COR-L47 (cell line): ENCODE data around the gene TMEM222.

ENCODE experiments used
- DNase-seq: peaks from one replicate; lab custom pipeline; 2025; lab: John Stamatoyannopoulos, UW

Gene TMEM222

GRCh38 chr1:27306892-27307761 is 14.8 kb upstream of the TMEM222 start:
- no peak for DNase-seq

GRCh38 chr1:27307874-27308598 is 13.9 kb upstream of the TMEM222 start:
- DNase-seq, result no peak

- no peak for DNase-seq
Measured at GRCh38 chr1:27314169-27314568, 7.8 kb upstream of the TMEM222 start.

GRCh38 chr1:27314737-27315136 is 7.2 kb upstream of the TMEM222 start:
- no peak for DNase-seq

GRCh38 chr1:27316860-27317259 is 5.1 kb upstream of the TMEM222 start:
- DNase-seq, result no peak

- DNase-seq, result no peak
Measured at GRCh38 chr1:27318136-27318535, 3.8 kb upstream of the TMEM222 start.

GRCh38 chr1:27318596-27318995 is 3.4 kb upstream of the TMEM222 start:
- DNase-seq, result no peak

- no peak for DNase-seq
Measured at GRCh38 chr1:27322569-27323240, 742 bp downstream of the TMEM222 start.

GRCh38 chr1:27325286-27325685 is 3.3 kb downstream of the TMEM222 start:
- no peak for DNase-seq

GRCh38 chr1:27327964-27328363 is 6.0 kb downstream of the TMEM222 start:
- DNase-seq, result no peak

- DNase-seq, result no peak
Measured at GRCh38 chr1:27330786-27331185, 8.8 kb downstream of the TMEM222 start.

GRCh38 chr1:27331426-27331825 is 9.5 kb downstream of the TMEM222 start:
- DNase-seq, result no peak

- no peak for DNase-seq
Measured at GRCh38 chr1:27331922-27332321, 10.0 kb downstream of the TMEM222 start.

GRCh38 chr1:27332536-27333281 is 10.7 kb downstream of the TMEM222 start:
- peak; percentile 14 for DNase-seq

GRCh38 chr1:27333717-27334279 is 11.8 kb downstream of the TMEM222 start:
- no peak for DNase-seq

GRCh38 chr1:27335506-27336422 is 13.8 kb downstream of the TMEM222 start:
- DNase-seq, result no peak

GRCh38 chr1:27336756-27337155 is 14.8 kb downstream of the TMEM222 start:
- DNase-seq, result no peak

GRCh38 chr1:27338751-27339150 is 16.8 kb downstream of the TMEM222 start:
- no peak for DNase-seq

- no peak for DNase-seq
Measured at GRCh38 chr1:27339213-27339612, 17.2 kb downstream of the TMEM222 start.

GRCh38 chr1:27341525-27342252 is 19.7 kb downstream of the TMEM222 start, which contains the start of gene SYTL1:
TSS of gene SYTL1 (plus strand) at chr1:27342022. CDS start at chr1:27345335, 3,313 bp downstream.
- DNase-seq, result peak; percentile 79
